ENCODE data around the gene TRAPPC1.
A peak's percentile ranks its signal among the peaks of the same experiment; 100 is the strongest.

The TRAPPC1 gene

DNA sequence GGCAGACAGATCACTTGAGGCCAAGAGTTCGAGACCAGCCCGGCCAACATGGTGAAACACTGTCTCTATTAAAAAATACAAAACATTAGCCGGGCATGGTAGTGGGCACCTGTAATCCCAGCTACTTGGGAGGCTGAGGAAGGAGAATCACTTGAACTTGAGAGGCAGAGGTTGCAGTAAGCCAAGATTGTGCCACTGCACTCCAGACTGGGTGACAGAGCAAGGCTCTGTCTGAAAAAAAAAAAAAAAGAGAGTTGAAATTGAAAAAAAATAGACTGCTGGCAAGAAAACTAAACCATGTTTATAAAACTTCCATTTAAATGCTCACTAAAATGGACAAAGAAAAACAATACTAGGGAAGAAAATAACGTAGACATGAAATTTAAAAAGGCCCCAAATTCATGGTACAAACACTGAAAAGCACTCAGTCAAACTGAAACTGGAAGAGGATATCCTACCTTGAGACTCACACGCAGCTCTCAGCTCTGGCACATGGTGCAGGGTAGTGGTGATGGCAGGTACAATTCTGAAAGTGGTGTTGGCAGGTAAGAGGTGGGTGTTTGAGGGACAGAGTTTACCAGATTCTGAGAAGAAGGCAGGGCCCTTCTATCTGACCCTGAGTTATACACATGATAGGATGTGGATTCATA, 19.5 kb upstream of the TRAPPC1 start:
- peak; percentile 52 for DNase-seq
- no peaks in the 10 kb centered on the region for H3K9me3 Mint-ChIP-seq
- no peaks in the 10 kb centered on the region for H3K27me3 Mint-ChIP-seq
- H3K36me3 Mint-ChIP-seq (ENCODE audit: low read depth) = peaks cover 45% of the 10 kb centered on the region
- peak overlapping the region; percentile 85 for H3K27ac Mint-ChIP-seq
- no peak overlapping the region for H3K4me3 Mint-ChIP-seq
- peaks cover 28% of the 10 kb centered on the region for H3K4me1 Mint-ChIP-seq (ENCODE audit: low read depth)

DNA sequence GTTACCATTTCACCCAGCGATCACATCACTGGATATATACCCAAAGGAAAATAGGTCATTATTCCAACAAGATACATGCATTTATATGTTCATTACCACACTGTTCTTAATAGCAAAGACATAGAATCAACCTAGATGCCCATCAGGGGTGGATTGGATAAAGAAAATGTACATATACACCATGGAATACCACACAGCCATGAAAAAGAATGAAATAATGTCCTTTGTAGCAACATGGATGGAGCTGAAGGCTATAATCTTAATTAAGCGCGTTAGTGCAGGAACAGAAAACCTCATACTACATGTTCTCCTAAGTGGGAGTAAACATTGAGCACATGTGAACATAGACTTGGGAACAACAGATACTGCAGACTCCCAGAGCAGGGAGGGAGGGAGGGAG, 18.8 kb upstream of the TRAPPC1 start:
- H3K4me1 Mint-ChIP-seq (ENCODE audit: low read depth) = peaks cover 28% of the 10 kb centered on the region
- no peaks in the 10 kb centered on the region for H3K27me3 Mint-ChIP-seq
- peaks cover 52% of the 10 kb centered on the region for H3K36me3 Mint-ChIP-seq (ENCODE audit: low read depth)
- no peaks in the 10 kb centered on the region for H3K9me3 Mint-ChIP-seq
- peak overlapping the region; percentile 61 for H3K27ac Mint-ChIP-seq
- no peak for DNase-seq
- no peak overlapping the region for H3K4me3 Mint-ChIP-seq

DNA sequence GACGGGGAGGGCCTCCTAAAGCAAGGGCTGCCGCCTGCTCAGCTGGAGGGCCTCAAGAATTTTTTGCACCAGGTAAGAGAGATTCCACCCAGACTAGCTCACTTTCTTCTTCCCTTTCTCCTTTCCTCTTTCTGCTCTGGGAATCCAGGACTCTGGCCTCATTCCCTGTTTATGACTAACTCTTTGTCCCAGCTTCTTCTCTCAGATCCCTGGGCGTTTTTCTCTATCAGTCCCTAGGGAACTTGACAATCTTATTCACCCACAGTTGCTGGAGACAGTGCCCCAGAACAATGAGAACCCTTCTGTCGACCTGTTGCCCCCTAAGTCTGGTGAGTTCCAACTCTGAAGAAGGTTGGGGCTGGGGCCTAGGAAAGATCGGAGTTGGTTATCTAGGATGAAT, 15.9 kb upstream of the TRAPPC1 start:
- no peak for DNase-seq
- Mint-ChIP-seq H3K4me1 (ENCODE audit: low read depth) (peaks cover 23% of the 10 kb centered on the region), H3K27me3 (no peaks in the 10 kb centered on the region), H3K4me3 (no peak overlapping the region), H3K27ac (no peak overlapping the region), H3K36me3 (ENCODE audit: low read depth) (peaks cover 79% of the 10 kb centered on the region), H3K9me3 (no peaks in the 10 kb centered on the region)

DNA sequence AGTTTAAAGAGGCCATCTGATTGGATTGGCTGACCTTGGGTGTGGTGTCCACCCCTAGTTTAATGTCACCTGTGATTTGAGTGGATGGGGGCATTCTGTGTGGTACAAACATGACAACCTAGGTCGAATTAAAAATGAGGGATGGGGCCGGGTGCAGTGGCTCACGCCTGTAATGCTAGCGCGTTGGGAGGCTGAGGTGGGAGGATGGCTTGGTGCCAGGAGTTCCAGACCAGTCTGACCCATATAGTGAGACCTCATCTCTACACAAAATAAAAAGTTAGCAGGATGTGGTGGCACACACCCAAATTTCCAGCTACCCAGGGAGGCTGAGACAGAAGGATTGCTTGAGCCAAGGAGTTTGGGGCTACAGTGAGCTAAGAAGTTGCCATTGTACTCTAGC, 14.7 kb upstream of the TRAPPC1 start:
- Mint-ChIP-seq H3K9me3 (no peaks in the 10 kb centered on the region), H3K27me3 (no peaks in the 10 kb centered on the region), H3K36me3 (ENCODE audit: low read depth) (peaks cover 90% of the 10 kb centered on the region), H3K4me3 (no peak overlapping the region), H3K27ac (no peak overlapping the region), H3K4me1 (ENCODE audit: low read depth) (peaks cover 16% of the 10 kb centered on the region)
- no peak for DNase-seq

DNA sequence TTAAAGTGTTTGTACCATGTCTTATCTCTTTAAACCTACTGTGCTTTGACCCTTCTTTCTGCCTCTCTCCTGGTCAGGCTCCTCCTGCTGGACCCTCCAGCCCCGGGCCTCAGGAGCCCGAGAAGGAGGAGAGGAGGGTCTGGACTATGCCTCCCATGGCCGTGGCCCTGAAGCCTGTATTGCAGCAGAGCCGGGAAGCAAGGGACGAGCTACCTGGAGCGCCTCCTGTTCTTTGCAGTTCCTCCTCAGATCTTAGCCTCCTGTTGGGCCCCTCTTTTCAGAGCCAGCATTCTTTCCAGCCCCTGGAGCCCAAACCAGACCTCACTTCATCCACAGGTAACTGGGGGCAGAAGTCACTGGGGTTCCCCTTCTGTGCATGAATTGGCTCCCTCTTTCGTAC, 13.9 kb upstream of the TRAPPC1 start:
- peaks cover 97% of the 10 kb centered on the region for H3K36me3 Mint-ChIP-seq (ENCODE audit: low read depth)
- H3K4me1 Mint-ChIP-seq (ENCODE audit: low read depth) = peaks cover 8% of the 10 kb centered on the region
- no peaks in the 10 kb centered on the region for H3K27me3 Mint-ChIP-seq
- no peak overlapping the region for H3K4me3 Mint-ChIP-seq
- no peaks in the 10 kb centered on the region for H3K9me3 Mint-ChIP-seq
- DNase-seq = no peak
- H3K27ac Mint-ChIP-seq = no peak overlapping the region

DNA sequence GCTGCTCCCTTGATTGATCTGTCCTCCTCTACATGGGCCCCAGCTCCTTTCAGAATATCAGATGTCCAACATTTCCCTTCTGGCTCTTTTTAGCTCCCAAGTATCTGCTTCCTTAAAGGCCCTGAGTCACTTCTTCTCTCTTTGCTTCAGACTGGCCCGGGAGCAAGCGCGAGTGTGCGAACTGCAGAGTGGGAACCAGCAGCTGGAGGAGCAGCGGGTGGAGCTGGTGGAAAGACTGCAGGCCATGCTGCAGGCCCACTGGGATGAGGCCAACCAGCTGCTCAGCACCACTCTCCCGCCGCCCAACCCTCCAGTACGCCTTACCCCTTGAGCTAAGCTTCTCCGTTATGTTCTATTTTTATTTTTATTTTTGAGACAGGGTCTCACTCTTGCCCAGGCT, 12.6 kb upstream of the TRAPPC1 start:
- Mint-ChIP-seq H3K36me3 (ENCODE audit: low read depth) (peaks cover 97% of the 10 kb centered on the region), H3K4me1 (ENCODE audit: low read depth) (no peaks in the 10 kb centered on the region), H3K27me3 (no peaks in the 10 kb centered on the region), H3K4me3 (no peak overlapping the region), H3K27ac (no peak overlapping the region), H3K9me3 (no peaks in the 10 kb centered on the region)
- no peak for DNase-seq

DNA sequence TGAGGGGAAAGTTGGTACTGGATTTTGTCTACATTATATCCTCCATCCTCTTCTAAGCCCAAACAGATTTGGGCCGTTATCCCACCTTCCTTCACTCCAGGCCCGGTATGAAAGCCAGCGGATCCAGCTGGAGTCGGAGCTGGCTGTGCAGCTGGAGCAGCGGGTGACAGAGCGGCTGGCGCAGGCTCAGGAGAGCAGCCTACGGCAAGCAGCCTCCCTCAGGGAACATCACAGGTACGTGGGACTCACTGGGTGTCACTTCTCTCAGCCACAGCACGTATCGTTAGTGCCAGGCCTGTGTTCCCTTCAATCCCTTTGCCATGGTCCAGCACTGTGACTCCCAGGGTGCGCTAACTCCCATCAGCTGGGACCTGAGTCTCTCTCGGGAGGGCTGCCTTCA, 11.5 kb upstream of the TRAPPC1 start:
- Mint-ChIP-seq H3K27me3 (no peaks in the 10 kb centered on the region), H3K36me3 (ENCODE audit: low read depth) (peaks cover 92% of the 10 kb centered on the region), H3K9me3 (no peaks in the 10 kb centered on the region), H3K4me1 (ENCODE audit: low read depth) (no peaks in the 10 kb centered on the region), H3K27ac (no peak overlapping the region), H3K4me3 (no peak overlapping the region)
- no peak for DNase-seq

DNA sequence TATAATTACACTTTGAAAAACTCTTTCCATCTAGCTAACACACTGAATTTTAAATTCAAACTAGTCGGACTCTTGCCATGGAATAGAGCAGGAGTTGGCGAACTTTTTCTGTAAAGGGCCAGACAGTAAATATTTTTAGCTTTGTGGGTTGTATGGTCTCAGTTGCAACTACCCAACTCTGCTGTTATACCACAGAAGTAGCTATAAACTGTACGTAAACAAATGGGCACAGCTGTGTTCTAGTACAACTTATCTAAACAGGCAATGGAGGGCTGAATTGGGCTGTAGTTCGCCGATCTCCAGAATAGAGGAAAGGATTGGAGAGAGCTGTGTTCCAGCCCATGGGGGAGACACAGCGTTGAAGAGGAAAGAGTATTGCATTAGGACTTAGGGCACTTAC, 9.0 kb upstream of the TRAPPC1 start:
- peaks cover 4% of the 10 kb centered on the region for H3K4me1 Mint-ChIP-seq (ENCODE audit: low read depth)
- H3K9me3 Mint-ChIP-seq = no peaks in the 10 kb centered on the region
- no peak for DNase-seq
- no peak overlapping the region for H3K27ac Mint-ChIP-seq
- peaks cover 91% of the 10 kb centered on the region for H3K36me3 Mint-ChIP-seq (ENCODE audit: low read depth)
- no peak overlapping the region for H3K4me3 Mint-ChIP-seq
- no peaks in the 10 kb centered on the region for H3K27me3 Mint-ChIP-seq

DNA sequence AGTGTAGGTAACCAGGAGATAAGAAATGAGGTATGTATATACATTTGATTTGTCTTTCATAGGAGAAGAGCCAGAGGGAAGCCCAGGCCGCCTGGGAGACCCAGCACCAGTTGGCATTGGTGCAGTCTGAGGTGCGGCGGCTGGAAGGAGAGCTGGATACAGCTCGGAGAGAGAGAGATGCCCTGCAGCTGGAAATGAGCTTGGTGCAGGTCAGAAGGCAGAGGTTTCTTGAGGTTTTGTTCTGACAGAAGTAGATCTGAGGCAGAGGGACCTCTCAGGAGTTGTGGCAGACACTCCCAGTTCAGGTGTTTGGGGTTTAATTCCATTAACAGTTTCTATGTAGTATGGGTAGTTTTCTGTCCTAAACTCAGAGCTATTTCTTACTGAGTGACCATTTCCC, 8.3 kb upstream of the TRAPPC1 start:
- no peak overlapping the region for H3K4me3 Mint-ChIP-seq
- peaks cover 8% of the 10 kb centered on the region for H3K4me1 Mint-ChIP-seq (ENCODE audit: low read depth)
- H3K27me3 Mint-ChIP-seq = no peaks in the 10 kb centered on the region
- no peak for DNase-seq
- H3K9me3 Mint-ChIP-seq = no peaks in the 10 kb centered on the region
- H3K27ac Mint-ChIP-seq = no peak overlapping the region
- H3K36me3 Mint-ChIP-seq (ENCODE audit: low read depth) = peaks cover 92% of the 10 kb centered on the region

DNA sequence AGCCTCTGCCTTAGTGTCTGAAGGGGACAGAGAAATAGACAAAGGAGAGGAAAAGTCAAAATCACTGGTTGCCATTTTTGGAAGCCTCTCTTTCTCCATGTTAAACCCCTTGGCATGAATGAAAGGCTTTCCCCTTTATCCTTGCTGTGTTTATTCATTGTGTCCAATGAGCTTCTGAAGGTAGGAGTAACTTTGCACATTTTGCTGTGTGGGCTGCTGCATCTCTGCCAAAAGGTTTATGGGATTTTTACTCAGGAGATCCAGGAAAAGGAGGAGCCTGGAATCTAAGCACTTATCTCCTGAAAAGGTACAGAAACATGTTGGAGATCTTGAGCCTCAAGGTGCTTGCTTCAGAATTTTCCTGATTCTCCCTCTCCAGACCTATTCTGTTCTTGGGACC, 4.1 kb upstream of the TRAPPC1 start:
- Mint-ChIP-seq H3K27ac (no peak overlapping the region), H3K4me3 (no peak overlapping the region), H3K36me3 (ENCODE audit: low read depth) (peaks cover 84% of the 10 kb centered on the region), H3K9me3 (no peaks in the 10 kb centered on the region), H3K4me1 (ENCODE audit: low read depth) (peaks cover 37% of the 10 kb centered on the region), H3K27me3 (no peaks in the 10 kb centered on the region)
- DNase-seq = no peak

DNA sequence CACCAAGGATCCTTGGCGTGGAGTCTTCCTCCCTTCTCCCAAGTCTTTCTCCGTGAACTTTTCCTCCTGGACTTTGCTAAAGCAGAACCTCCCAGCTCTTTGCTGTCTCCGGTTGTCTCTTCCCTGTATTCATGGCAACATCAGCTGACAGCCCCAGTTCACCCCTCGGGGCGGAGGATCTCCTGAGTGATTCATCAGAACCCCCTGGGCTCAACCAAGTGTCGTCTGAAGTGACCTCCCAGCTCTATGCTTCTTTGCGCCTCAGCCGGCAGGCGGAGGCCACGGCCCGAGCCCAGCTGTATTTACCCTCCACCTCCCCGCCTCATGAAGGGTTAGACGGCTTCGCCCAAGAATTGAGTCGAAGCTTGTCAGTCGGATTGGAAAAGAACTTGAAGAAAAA, 1.2 kb upstream of the TRAPPC1 start:
- H3K4me1 Mint-ChIP-seq (ENCODE audit: low read depth) = peaks cover 52% of the 10 kb centered on the region
- H3K4me3 Mint-ChIP-seq = peak overlapping the region; percentile 94
- H3K27me3 Mint-ChIP-seq = no peaks in the 10 kb centered on the region
- H3K36me3 Mint-ChIP-seq (ENCODE audit: low read depth) = peaks cover 75% of the 10 kb centered on the region
- no peaks in the 10 kb centered on the region for H3K9me3 Mint-ChIP-seq
- peak overlapping the region; percentile 98 for H3K27ac Mint-ChIP-seq
- peak; percentile 47 for DNase-seq

DNA sequence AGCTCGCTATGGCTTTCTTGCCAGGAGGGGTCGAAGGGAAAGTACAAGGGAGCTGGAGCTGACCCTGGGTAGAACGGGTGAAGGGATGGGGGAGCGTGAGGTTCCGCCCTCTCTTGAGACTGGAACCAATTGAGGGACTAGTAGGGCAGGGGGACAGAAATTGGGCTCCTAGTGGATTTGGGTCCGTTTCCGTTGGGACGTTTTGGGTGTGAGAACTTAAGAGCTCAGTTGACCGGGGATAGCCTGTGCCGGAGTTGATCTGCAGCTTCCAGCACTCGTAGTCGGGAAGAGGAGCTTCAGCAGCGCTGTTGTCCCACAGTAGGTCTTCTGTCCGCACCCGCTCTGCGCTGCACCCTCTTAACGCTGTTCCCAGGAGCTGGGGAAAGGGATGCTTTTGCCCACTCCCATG, 741 bp upstream of the TRAPPC1 start:
- Mint-ChIP-seq H3K4me3 (peak overlapping the region; percentile 94), H3K36me3 (ENCODE audit: low read depth) (peaks cover 75% of the 10 kb centered on the region), H3K27me3 (no peaks in the 10 kb centered on the region), H3K9me3 (no peaks in the 10 kb centered on the region), H3K27ac (peak overlapping the region; percentile 98), H3K4me1 (ENCODE audit: low read depth) (peaks cover 52% of the 10 kb centered on the region)
- no peak for DNase-seq

DNA sequence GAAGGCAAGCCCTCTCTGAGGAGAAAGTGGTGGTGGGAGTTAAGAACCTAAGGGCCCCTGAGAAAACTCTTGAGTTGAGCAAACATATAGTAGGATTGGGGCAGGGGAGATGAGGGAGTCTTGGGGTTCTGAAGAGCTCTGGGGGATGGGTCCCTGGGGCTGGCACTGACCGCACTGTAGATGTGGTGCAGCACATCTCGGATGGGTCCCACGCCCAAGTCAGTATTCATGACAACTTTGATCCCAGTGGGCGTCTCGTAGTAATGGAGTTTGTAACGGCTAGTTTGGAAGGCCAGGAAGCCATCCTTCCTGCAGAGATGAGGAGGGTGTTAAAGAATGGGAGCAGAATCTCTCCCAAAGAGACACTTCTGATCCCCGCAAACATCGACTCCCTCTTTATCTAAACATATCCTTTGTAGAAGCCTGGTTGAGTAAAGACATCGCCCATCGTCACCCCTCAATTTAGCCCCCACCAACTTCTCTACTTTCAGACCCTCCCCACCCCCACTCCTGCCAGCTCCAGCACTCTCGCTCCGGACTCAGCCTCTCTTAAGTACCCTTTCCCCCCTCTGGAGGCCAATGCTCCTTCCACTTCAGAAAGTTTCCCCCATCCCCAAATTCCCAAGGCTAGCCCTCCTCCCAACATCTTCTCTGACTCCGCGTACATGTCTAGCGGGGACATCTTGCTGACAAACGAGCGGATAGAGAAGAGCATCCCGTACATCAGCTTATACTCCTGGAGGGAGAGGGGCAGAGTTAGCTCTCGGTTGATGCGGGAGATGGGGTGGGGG, 710 bp downstream of the TRAPPC1 start:
- peaks cover 71% of the 10 kb centered on the region for H3K36me3 Mint-ChIP-seq (ENCODE audit: low read depth)
- no peaks in the 10 kb centered on the region for H3K9me3 Mint-ChIP-seq
- peak overlapping the region; percentile 98 for H3K27ac Mint-ChIP-seq
- DNase-seq = no peak
- H3K4me1 Mint-ChIP-seq (ENCODE audit: low read depth) = peaks cover 50% of the 10 kb centered on the region
- peak overlapping the region; percentile 94 for H3K4me3 Mint-ChIP-seq
- no peaks in the 10 kb centered on the region for H3K27me3 Mint-ChIP-seq

DNA sequence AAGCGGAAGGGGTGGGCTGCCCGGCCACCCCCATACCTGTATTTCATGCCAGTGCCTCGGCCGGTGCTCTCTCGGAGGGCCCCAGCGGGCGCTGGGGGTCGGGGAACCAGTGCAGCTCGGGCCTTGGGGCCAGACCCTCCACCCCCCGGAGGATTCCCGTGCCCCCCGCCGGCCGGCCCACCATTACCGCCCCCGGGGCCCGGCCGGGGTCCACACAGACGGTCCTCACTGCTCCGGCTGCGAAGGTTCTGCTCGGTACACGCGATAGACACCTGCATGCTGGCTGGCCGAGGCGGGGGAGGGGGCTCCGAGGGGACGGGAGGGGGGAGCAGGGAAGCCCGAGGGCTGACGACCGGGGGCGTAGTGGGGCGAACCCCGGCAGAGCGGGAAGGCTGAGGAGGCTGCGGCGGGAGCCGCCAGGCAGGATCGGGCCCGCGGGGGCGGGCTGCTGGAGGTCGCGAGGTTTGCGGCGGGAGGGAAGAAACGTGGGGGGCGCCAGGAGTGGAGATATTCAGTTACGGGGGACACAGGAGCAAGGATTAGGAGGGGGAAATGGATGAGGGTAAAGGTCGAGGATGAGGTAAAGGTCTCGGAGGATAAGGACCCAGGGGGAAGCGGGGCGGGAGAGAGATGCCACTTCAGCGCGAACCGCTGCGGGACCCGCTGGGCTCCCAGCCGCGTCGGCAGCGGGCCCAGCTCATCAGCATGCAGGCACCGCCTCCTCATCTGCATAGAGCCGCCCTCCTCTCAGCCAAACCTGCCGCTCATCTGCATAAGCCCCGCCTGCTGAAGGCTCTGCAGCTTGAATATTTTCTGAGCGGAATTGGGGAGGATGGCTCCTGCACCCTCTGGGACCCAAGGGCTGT, 2.4 kb downstream of the TRAPPC1 start, which contains the start of gene KCNAB3:
KCNAB3 (minus strand) TSS at position 699 of the 866 bp plus-strand sequence; CDS start at position 278, 421 bp downstream.
- peak within 1 kb of the TSS; percentile 94 for H3K4me3 Mint-ChIP-seq
- H3K9me3 Mint-ChIP-seq = no peaks in the 10 kb centered on the region
- no peaks in the 10 kb centered on the region for H3K27me3 Mint-ChIP-seq
- H3K4me1 Mint-ChIP-seq (ENCODE audit: low read depth) = peaks cover 38% of the 10 kb centered on the region
- peaks cover 60% of the 10 kb centered on the region for H3K36me3 Mint-ChIP-seq (ENCODE audit: low read depth)
- DNase-seq = peak; percentile 70
- H3K27ac Mint-ChIP-seq = peak within 1 kb of the TSS; percentile 98

All from activated T-cell treated with anti-CD3 and anti-CD28 coated beads, Interleukin-2, amount 50 U/mL, for 24 hours (primary cell).